K562 (cell line): ENCODE data around the gene C1orf167. TPM values are rescaled to one million over a fixed set of nuclear protein-coding genes. Genes with fewer than 3 reads are reported as not detected.

ENCODE experiments used
- HMGN3 ChIP-seq: IDR thresholded peaks from 2 replicates; pipeline ENCODE4 v1.6.1; 2011; ENCODE audit warnings: borderline replicate concordance, low read depth, mild to moderate bottlenecking, mixed read lengths, low read length; ENCODE audit not compliant: insufficient read length; ENCODE audit errors: extremely low read depth
- KLF13 ChIP-seq: fragments of 450-650 bp; IDR thresholded peaks from 2 replicates; pipeline ENCODE4 v1.6.1; 2016; ENCODE audit warnings: missing genetic modification characterization, low read depth, mild to moderate bottlenecking, missing compliant biosample characterization, moderate library complexity, borderline replicate concordance
- L3MBTL2 ChIP-seq: fragments of 450-650 bp; IDR thresholded peaks from 2 replicates; pipeline ENCODE4 v1.6.1; 2016; ENCODE audit warnings: mild to moderate bottlenecking, moderate library complexity
- MAZ ChIP-seq, 2 experiments: fragments of 450-650 bp in 1 of 2; sonication (generic) in 1 of 2; formaldehyde crosslinking; IDR thresholded peaks in 1 of 2; conservative IDR thresholded peaks in 1 of 2; 2 replicates each; pipeline versions ENCODE4 v1.4.0 to v1.5.0; 2020; ENCODE audit warnings: mild to moderate bottlenecking in 1 of 2, missing genetic modification reagents in 1 of 2
- RAD51 ChIP-seq: fragments of 450-650 bp; IDR thresholded peaks from 2 replicates; pipeline ENCODE4 v1.7.1; 2016; ENCODE audit warnings: low read depth, mild to moderate bottlenecking, borderline replicate concordance
- RBFOX2 ChIP-seq: fragments of 200-400 bp; formaldehyde crosslinking; IDR thresholded peaks from 2 replicates; pipeline ENCODE4 v1.6.1; 2017; ENCODE audit warnings: low read depth, mild to moderate bottlenecking, low read length, moderate library complexity
- REST ChIP-seq, 2 experiments: fragments of 450-650 bp; formaldehyde crosslinking in 1 of 2; IDR thresholded peaks; 2 replicates each; pipeline versions ENCODE4 v1.4.0 to v1.6.1; 2014 to 2020; ENCODE audit warnings: mild to moderate bottlenecking in 2 of 2, borderline replicate concordance in 1 of 2, low read depth in 1 of 2
- STAG1 ChIP-seq: sonication (generic); formaldehyde crosslinking; IDR thresholded peaks from 2 replicates; pipeline ENCODE4 v1.5.0; 2020; ENCODE audit warnings: missing genetic modification reagents, borderline replicate concordance
- ZNF511 ChIP-seq: sonication (generic); formaldehyde crosslinking; IDR thresholded peaks from 2 replicates; pipeline ENCODE4 v1.8.0; 2022; ENCODE audit warnings: mild to moderate bottlenecking, missing genetic modification reagents
- polyA plus RNA-seq, 8 experiments: library from polyadenylated mRNA; depleted of rRNA in 4 of 8; stranded (reverse) in 5 of 8; unstranded in 3 of 8; fragments of >200 nt; fragmentation: Nextera tagmentation in 2 of 8; fragmentation: Illumina TruSeq in 1 of 8; extraction: Ambion mirVana in 2 of 8; extraction: Trizol in 1 of 8; gene quantifications; 2 replicates each; pipeline versions ENCODE4 v1.2.1 to v1.2.3, GENCODE V29; 2011 to 2014; ENCODE audit warnings: inconsistent platforms in 1 of 8, missing spikeins in 1 of 8
- total RNA-seq, 7 experiments: library from RNA; depleted of rRNA in 6 of 7; stranded (reverse); fragments of >200 nt in 6 of 7; fragmentation: Illumina TruSeq in 2 of 7; extraction: Trizol in 2 of 7; gene quantifications; 2 replicates each; pipeline versions ENCODE4 v1.2.1 to v1.2.3, GENCODE V29; 2011 to 2021; ENCODE audit warnings: low replicate concordance in 1 of 7
- TF ChIP-seq, protein P1 (sequence below): fragments of 450-650 bp; formaldehyde crosslinking; IDR thresholded peaks from 2 replicates; pipeline ENCODE4 v1.4.0; 2022; ENCODE audit warnings: missing genetic modification characterization
- TF ChIP-seq, protein P2 (sequence below): fragments of 450-650 bp; IDR thresholded peaks from 2 replicates; pipeline ENCODE4 v1.6.1; 2017; ENCODE audit warnings: antibody characterized with exemption

C1orf167 gene
- total and polyA plus RNA-seq, 9 of the 15 experiments (the other 6 are each of a cell fraction or from before 2014, with no cell fraction given) = 0.22 to 0.86 (median 0.31) TPM; not detected in 2

DNA sequence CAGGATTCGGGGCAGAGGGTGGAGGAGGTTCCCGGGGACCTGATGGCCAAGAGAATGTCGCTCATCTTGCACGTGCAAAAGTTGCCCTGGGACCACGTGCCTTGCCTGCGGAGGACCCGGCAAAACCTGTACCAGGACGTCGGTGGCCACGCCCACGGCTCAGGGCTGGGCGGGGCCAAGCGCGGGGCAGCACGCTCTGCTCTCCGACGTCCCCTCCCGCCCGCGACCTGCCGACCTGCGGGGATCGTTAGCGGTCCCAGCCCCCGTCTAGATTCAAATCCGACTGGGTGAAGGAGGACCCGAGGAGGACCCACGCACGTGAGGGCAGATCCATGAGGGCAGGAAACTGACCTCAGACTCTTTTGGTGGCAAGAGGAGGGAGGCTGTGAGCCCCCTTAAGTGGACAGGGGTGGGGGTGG lies at the start of gene C1orf167 (continued):
- TF ChIP-seq, protein P1, sequence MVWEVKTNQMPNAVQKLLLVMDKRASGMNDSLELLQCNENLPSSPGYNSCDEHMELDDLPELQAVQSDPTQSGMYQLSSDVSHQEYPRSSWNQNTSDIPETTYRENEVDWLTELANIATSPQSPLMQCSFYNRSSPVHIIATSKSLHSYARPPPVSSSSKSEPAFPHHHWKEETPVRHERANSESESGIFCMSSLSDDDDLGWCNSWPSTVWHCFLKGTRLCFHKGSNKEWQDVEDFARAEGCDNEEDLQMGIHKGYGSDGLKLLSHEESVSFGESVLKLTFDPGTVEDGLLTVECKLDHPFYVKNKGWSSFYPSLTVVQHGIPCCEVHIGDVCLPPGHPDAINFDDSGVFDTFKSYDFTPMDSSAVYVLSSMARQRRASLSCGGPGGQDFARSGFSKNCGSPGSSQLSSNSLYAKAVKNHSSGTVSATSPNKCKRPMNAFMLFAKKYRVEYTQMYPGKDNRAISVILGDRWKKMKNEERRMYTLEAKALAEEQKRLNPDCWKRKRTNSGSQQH (CRISPR knock-in tag) = no peak
- no peak for TF ChIP-seq STAG1 (CRISPR knock-in tag)
- TF ChIP-seq ZNF511 (CRISPR knock-in tag) = peak; percentile 38; the same call in 1 of the 2 replicates
- peak; percentile 52 for TF ChIP-seq RBFOX2
- TF ChIP-seq, protein P2, sequence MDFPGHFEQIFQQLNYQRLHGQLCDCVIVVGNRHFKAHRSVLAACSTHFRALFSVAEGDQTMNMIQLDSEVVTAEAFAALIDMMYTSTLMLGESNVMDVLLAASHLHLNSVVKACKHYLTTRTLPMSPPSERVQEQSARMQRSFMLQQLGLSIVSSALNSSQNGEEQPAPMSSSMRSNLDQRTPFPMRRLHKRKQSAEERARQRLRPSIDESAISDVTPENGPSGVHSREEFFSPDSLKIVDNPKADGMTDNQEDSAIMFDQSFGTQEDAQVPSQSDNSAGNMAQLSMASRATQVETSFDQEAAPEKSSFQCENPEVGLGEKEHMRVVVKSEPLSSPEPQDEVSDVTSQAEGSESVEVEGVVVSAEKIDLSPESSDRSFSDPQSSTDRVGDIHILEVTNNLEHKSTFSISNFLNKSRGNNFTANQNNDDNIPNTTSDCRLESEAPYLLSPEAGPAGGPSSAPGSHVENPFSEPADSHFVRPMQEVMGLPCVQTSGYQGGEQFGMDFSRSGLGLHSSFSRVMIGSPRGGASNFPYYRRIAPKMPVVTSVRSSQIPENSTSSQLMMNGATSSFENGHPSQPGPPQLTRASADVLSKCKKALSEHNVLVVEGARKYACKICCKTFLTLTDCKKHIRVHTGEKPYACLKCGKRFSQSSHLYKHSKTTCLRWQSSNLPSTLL = no peak
- TF ChIP-seq MAZ (CRISPR knock-in tag; conservative IDR thresholded peaks at IDR 0.05 in 1 of 2, IDR thresholded peaks at IDR 0.05 in 1 of 2) = peak in 1 of 2 experiments; percentile 76; a peak in 2 of 4 replicates
- peak; percentile 37; the same call in 1 of the 2 replicates for TF ChIP-seq RAD51
- TF ChIP-seq REST (IDR thresholded peaks at IDR 0.05; ENCODE audit: borderline replicate concordance) = peak; percentile 17; the same call in 1 of the 2 replicates
- TF ChIP-seq REST (CRISPR knock-in tag; IDR thresholded peaks at IDR 0.05; ENCODE audit: low read depth) = no peak
- peak; percentile 94 for TF ChIP-seq L3MBTL2
- peak; percentile 42 for TF ChIP-seq HMGN3
- peak; percentile 56; the same call in 1 of the 2 replicates for TF ChIP-seq KLF13
